Endothelial cell of hepatic sinusoid (primary cell): ENCODE data around the gene LRRC37A3.
"Not testable (repeated sequence)": the region's sequence is repeated elsewhere in the genome, so short reads cannot be mapped to it uniquely, and the experiment has no call there.

Experiments used
- in situ Hi-C: cut with HindIII; loops from 2 replicates; pipeline ENCODE4 v1.10.0; 2017; ENCODE audit warnings: low sequenced_read_pairs

Gene LRRC37A3

GRCh38 chr17:64919289-64920025 lies at the start of gene LRRC37A3:
TSS of gene LRRC37A3 (minus strand) at chr17:64919478. CDS start at chr17:64897257, 22,221 bp downstream.
- in situ Hi-C loops = not testable (repeated sequence)

DNA sequence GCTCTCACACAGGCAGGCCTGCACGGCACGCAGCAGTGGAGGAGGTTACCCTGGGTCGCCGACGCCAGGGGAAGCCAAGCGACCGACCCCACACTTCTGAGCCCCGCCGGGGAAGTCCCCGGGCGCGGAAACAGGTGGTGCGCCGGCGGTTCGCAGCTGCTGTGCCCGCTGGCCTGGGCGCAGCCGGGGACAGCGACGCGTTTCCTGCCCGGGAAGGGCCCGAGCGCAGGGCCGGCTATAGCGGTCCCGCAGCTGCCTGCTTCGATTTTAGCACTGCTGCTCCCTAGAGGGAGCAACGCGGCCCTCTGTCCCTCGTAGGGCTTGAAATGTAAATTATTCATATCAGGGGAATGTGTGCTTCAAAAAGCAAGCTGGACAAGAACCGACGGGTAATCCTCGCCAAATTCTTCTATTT lies 46.6 kb upstream of the LRRC37A3 start:
- in situ Hi-C loops = not testable (repeated sequence)

- in situ Hi-C loops = not testable (repeated sequence)
Observed at GRCh38 chr17:64965256-64965872, 46.1 kb upstream of the LRRC37A3 start.

GRCh38 chr17:64964796-64965195 lies 45.5 kb upstream of the LRRC37A3 start:
- in situ Hi-C loops = no loop called here

GRCh38 chr17:64963814-64964213 lies 44.5 kb upstream of the LRRC37A3 start:
- in situ Hi-C loops = not testable (repeated sequence)

DNA sequence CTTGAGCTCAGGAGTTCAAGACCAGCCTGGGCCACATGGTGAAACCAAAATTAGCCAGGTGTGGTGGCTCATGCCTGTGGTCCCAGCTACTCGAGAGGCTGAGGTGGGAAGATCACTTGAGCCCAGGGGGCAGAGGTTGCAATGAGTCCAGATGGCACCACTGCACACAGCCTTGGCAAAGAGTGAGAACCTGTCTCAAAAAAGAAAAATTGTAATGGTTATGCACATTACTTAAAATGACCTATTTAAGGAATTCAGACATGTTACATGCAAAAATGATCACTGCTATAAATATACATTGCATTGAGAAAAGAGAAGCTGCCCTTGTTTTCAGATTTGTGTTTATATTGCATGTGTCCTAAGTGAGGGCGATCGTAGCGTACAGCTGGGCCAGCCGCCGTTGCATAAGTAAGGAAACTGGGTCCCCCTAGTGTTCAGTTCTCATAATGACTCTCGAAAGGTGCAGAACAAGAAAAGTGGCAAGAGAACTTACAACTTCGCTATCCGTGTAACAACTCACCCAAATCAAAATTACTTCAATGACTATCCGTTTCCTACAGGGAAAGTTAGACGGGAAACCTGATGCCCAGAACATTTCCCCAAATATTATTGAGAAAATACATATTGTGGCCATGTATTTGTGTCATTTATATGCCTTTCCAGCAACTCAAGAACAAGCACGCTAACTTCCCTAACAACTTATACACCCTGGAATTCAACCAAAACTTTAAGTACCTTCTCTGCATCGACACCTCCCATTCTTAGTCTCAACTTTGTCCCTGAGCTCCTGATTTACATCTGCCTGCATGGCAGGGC lies 42.5 kb upstream of the LRRC37A3 start:
- in situ Hi-C loops = not testable (repeated sequence)

GRCh38 chr17:64951877-64952276 lies 32.6 kb upstream of the LRRC37A3 start:
- in situ Hi-C loops = no loop called here

DNA sequence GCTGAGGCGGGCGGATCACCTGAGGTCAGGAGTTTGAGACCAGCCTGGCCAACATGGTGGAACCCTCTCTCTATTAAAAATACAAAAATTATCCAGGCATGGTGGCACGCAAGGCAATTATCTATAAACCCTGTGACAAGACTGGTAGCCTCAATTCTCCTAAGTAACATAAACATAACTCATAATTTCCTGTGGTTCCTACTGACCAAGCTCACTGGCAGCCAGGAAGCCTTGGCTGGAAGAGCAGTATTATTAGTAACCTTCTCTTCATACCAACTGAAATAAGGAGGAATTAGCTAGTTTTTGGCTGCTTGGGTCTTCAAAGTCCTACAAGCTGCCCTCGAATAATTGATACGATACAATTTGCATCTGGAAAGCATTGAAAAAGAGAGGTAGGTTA lies 31.6 kb upstream of the LRRC37A3 start:
- in situ Hi-C loops = no loop called here

GRCh38 chr17:64947152-64947551 lies 27.9 kb upstream of the LRRC37A3 start:
- in situ Hi-C loops = no loop called here

GRCh38 chr17:64941761-64942160 lies 22.5 kb upstream of the LRRC37A3 start:
- in situ Hi-C loops = loop anchor here (5.0 kb wide), 1 partner anchor 66 kb away; no protein-coding TSS in a partner anchor

GRCh38 chr17:64941045-64941444 lies 21.8 kb upstream of the LRRC37A3 start:
- in situ Hi-C loops = loop anchor here (5.0 kb wide), 1 partner anchor 66 kb away; no protein-coding TSS in a partner anchor

GRCh38 chr17:64940055-64940454 lies 20.8 kb upstream of the LRRC37A3 start:
- in situ Hi-C loops = loop anchor here (5.0 kb wide), 1 partner anchor 67 kb away; no protein-coding TSS in a partner anchor

DNA sequence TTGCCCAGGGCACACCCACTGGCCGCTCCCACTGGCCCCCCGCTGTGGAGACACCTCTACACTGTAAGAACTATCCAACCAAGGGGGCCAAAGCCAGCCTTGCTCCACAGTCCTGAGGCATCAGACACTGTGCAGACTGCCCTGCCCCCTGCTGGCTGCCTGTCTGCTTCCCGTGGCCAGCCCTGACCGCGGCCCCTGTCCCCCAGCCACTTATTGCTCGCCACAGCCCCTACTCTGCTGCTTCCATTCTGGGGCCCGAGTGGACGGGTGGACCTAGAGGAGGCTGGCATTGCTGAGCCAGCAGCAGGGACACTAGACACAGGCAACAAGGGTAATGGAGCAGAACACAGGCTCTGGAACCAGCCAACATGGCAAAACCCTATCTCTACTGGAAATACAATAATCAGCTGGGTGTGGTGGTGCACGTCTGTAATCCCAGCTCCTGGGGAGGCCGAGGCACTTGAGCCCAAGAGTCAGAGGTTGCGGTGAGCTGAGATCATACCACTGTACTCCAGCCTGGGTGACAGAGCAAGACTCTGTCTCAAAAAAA lies 19.7 kb upstream of the LRRC37A3 start:
- in situ Hi-C loops = no loop called here

DNA sequence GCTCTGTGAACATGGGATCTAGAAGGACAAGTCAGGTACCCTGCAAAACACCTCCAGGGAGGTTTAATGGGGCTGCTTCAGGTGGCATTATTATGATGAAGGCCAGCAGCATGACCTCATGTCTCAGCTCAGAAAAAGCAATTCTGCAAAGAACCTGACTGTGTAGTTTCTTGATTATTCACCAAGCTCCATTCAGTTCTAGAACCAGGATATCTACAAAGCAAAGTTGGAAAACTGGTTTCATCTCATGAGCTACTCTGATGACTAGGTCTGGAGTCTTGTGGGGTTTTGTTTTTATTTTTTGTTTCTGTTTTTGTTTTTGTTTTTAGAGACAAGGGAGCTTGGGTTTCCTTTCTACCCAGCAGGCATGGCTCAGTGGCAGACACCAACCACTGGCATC lies 19.0 kb upstream of the LRRC37A3 start:
- in situ Hi-C loops = no loop called here

DNA sequence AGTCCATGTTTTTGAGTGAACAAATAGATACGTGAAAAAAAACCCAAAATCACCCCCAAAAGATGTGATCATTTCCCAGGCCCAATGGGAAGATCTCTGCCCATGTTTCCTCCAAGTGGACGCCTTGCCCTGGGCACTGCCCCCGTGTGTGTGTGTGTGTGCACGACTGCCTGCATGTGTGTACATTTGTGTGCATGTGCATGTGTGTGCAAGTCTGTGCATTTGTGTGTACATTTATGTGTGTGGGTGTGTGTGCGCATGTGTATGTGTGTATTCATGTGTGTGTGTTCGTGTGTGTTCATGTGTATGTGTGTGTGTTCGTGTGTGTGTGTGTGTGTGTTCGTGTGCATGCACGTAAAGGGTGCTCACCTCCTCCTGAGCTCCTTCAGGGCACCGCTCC lies 16.8 kb upstream of the LRRC37A3 start:
- in situ Hi-C loops = no loop called here

DNA sequence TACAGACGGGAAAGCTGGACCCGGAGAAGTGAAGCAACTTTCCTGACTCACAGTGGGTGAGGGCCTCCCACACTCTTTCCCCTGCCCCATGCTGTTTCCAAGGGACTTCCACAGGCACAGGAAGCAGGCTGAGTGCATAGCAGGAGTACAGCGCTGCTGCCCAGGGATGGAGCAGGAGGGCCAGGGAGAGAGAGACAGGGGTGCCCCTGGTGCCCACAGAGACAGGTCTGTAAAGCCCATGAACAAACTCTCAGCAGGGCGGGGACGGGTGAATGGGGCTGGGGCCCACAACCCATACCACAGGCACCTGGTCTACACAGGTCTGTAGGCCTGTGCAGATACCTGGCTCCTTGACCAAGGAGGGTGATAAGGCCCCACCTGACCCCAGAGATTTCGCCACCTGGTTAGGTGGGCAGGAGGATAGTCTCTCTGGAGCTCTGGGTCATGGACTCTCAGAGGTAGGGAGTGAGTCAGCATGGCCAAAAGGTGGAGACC lies 15.1 kb upstream of the LRRC37A3 start:
- in situ Hi-C loops = not testable (repeated sequence)

- in situ Hi-C loops = not testable (repeated sequence)
Observed at GRCh38 chr17:64932850-64933249, 13.6 kb upstream of the LRRC37A3 start.

GRCh38 chr17:64930374-64930773 lies 11.1 kb upstream of the LRRC37A3 start:
- in situ Hi-C loops = not testable (repeated sequence)

- in situ Hi-C loops = not testable (repeated sequence)
Observed at GRCh38 chr17:64929419-64930209, 10.3 kb upstream of the LRRC37A3 start.

- in situ Hi-C loops = not testable (repeated sequence)
Observed at GRCh38 chr17:64928701-64929100, 9.4 kb upstream of the LRRC37A3 start.
